HUES6 (cell line): ENCODE measurements around the gene SPATA19.
A peak's percentile ranks its signal among the peaks of the same experiment; 100 is the strongest.
"Not testable (repeated sequence)": the region's sequence is repeated elsewhere in the genome, so short reads cannot be mapped to it uniquely, and the experiment has no call there.

Experiments used
- H3K27ac ChIP-seq: 2 replicates; pipeline ENCODE4 v1.7.0; 2013; ENCODE audit warnings: low read depth, mild to moderate bottlenecking, low read length, inconsistent platforms
- H3K27me3 ChIP-seq: 2 replicates; pipeline ENCODE4 v1.6.1; 2013; ENCODE audit warnings: low read length; ENCODE audit not compliant: control insufficient read depth, insufficient read depth
- H3K36me3 ChIP-seq: 2 replicates; pipeline ENCODE4 v1.6.1; 2013; ENCODE audit warnings: low read length; ENCODE audit not compliant: control insufficient read depth, insufficient read depth
- H3K4me1 ChIP-seq: 2 replicates; pipeline ENCODE4 v1.6.1; 2013; ENCODE audit warnings: low read length; ENCODE audit not compliant: control insufficient read depth, insufficient read depth
- H3K4me3 ChIP-seq: 2 replicates; pipeline ENCODE4 v1.5.1; 2013; ENCODE audit warnings: low read depth, low read length
- H3K9ac ChIP-seq: one replicate; pipeline ENCODE4 v1.6.1; 2013; ENCODE audit warnings: mild to moderate bottlenecking, low read length
- H3K9me3 ChIP-seq: 2 replicates; pipeline ENCODE4 v1.6.1; 2013; ENCODE audit warnings: low read depth, low read length; ENCODE audit not compliant: control insufficient read depth, insufficient read depth

The SPATA19 gene

DNA sequence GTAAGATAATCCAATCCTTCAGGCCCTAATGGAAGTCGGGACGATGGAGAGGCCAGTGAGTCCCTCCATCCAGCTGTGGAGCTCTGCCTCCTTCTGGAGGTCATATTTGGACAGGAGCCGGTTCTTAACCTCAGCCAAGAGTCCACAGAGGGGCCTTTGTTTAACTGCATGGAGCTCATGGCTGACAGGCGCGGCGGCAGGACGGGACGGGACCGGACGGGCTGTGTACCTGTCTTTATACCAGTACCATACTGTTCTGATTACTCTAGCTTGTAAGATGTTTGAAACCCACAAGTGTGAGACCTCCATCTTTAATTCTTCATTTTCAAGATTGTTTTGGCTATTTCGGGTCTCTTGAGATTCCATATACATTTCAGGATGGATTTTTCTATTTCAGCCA, 20.2 kb upstream of the SPATA19 start:
- Histone ChIP-seq H3K36me3 (no peaks in the 10 kb centered on the region), H3K9ac (no peak overlapping the region), H3K4me3 (no peak overlapping the region), H3K4me1 (no peaks in the 10 kb centered on the region), H3K9me3 (no peaks in the 10 kb centered on the region; the same call in 1 of the 2 replicates), H3K27ac (no peak overlapping the region), H3K27me3 (no peaks in the 10 kb centered on the region)

GRCh38 chr11:133864756-133865155, 19.4 kb upstream of the SPATA19 start:
- Histone ChIP-seq H3K27ac (no peak overlapping the region), H3K4me1 (no peaks in the 10 kb centered on the region), H3K36me3 (no peaks in the 10 kb centered on the region), H3K4me3 (no peak overlapping the region), H3K9me3 (no peaks in the 10 kb centered on the region; the same call in 1 of the 2 replicates), H3K27me3 (no peaks in the 10 kb centered on the region), H3K9ac (no peak overlapping the region)

- Histone ChIP-seq H3K36me3 (no peaks in the 10 kb centered on the region), H3K27ac (no peak overlapping the region), H3K27me3 (no peaks in the 10 kb centered on the region), H3K9ac (no peak overlapping the region), H3K9me3 (peaks cover 2% of the 10 kb centered on the region; the same call in 1 of the 2 replicates), H3K4me1 (peaks cover 3% of the 10 kb centered on the region; the same call in 1 of the 2 replicates), H3K4me3 (no peak overlapping the region)
Measured at GRCh38 chr11:133860151-133860550, 14.8 kb upstream of the SPATA19 start.

DNA sequence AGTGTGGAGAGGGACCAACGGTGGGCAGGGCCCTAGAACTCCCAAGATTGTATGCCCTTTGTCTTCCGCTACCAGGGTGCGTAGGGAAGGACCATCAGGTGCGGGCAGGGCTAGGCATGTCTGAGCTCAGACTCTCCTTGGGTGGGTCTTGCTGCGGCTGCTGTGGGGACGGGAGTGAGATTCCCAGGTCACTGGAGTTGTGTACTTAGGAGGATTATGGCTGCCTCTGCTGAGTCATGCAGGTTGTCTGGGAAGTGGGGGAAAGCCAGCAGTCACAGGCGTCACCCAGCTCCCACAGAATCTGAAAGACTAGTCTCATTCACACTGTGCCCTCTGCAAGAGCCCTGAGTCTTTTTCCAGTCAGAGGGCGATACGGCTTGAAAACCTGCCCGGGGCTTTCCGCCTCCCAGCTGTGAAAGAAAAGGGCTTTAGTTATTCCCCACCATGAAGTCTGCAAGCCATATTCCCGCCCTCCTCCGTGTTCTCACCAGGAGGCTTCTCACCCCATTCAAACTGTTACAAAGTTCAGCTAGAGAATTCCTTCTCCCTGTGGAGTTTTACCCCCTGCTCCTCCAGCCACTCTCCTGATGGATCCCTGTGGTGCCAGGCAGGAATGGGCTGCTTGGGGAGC, 9.1 kb upstream of the SPATA19 start:
- H3K9ac ChIP-seq, result peak overlapping the region; percentile 80
- H3K4me1 ChIP-seq, result peaks cover 20% of the 10 kb centered on the region
- peak overlapping the region; percentile 79; the same call in 1 of the 2 replicates for H3K27ac ChIP-seq
- peak overlapping the region; percentile 4; the same call in 1 of the 2 replicates for H3K4me3 ChIP-seq
- not testable (repeated sequence) for H3K27me3 ChIP-seq, H3K9me3 ChIP-seq, H3K36me3 ChIP-seq

DNA sequence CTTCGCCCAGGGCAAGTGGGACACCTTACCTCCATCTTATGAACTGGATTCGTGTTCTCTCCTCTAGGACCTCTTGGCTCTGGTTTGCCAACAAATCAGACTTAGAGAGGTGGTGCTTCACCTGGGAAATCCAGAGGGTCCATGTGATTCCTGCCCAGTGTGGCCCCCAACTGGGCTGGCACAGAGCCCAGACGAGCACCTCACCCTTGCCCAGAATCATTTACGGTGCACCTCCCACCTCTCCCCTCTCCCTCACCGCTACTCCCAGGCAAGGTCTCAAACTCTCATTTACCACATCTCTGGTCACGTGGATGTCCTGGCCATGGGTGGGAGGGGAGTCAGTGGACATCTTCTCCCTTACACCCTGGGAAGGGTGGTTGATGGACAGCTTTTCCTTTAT, 1.1 kb downstream of the SPATA19 start:
- Histone ChIP-seq H3K36me3 (no peaks in the 10 kb centered on the region), H3K27me3 (0 out of 2 replicates have a peak, but pooled peaks cover 3% of the 10 kb centered on the region), H3K4me3 (no peak overlapping the region), H3K9me3 (peaks cover 12% of the 10 kb centered on the region), H3K9ac (no peak overlapping the region), H3K4me1 (peaks cover 11% of the 10 kb centered on the region; the same call in 1 of the 2 replicates), H3K27ac (no peak overlapping the region)

DNA sequence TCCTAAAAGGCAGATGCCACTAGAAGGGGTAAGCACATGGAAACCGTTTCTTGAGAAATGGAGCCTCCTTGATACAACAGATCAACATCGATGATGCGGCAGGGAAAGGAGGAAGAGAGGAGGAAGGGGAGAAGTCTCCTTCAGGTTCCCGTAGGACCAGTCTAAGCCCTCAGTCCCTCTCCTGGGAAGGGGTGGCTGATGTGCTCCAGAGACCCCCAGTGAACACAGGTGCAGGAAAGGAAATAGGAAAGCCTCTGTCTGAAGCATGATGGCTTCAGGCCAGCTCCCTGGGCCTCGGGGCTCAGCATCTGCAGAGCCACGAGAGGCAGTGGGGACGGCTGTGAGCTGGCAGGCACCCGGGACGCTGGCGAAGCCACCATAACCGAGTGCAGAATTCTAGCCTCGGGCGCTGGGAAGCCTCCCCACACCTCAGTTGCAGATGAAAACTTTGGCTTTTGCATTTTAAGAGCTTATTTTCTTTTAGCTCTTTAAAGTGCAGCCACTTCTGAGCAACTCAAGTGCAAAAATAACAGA, 1.8 kb downstream of the SPATA19 start:
- H3K4me3 ChIP-seq, result no peak overlapping the region
- H3K27me3 ChIP-seq, result 0 out of 2 replicates have a peak, but pooled peaks cover 3% of the 10 kb centered on the region
- H3K9me3 ChIP-seq, result peaks cover 12% of the 10 kb centered on the region

DNA sequence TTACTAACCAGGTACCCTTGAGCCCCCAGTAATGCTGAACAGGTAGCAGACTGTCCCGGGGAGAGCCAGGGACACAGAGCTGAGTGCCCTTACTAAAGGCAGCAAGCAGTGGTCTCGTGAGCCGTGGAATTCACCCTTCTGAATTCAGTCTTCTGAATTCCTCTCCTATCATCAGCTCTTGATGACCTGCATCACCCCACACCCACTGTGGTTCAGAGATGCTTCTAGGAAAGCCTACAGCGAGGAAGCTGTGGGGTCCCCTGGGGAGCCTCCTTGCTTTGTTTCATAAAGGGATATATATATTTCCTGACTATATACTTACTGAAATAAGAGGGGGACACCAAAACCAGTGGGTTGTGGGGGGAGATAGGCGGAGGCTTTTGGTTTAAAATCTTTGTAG, 2.6 kb downstream of the SPATA19 start:
- Histone ChIP-seq H3K4me1 (peaks cover 11% of the 10 kb centered on the region; the same call in 1 of the 2 replicates), H3K27me3 (0 out of 2 replicates have a peak, but pooled peaks cover 3% of the 10 kb centered on the region), H3K9ac (no peak overlapping the region), H3K27ac (no peak overlapping the region), H3K4me3 (no peak overlapping the region), H3K36me3 (no peaks in the 10 kb centered on the region), H3K9me3 (peaks cover 10% of the 10 kb centered on the region; the same call in 1 of the 2 replicates)

More for the DNA sequence above, 1.8 kb downstream of the SPATA19 start:
- H3K9ac ChIP-seq, result no peak overlapping the region
- H3K36me3 ChIP-seq, result no peaks in the 10 kb centered on the region
- H3K4me1 ChIP-seq, result peaks cover 11% of the 10 kb centered on the region; the same call in 1 of the 2 replicates
- no peak overlapping the region for H3K27ac ChIP-seq

DNA sequence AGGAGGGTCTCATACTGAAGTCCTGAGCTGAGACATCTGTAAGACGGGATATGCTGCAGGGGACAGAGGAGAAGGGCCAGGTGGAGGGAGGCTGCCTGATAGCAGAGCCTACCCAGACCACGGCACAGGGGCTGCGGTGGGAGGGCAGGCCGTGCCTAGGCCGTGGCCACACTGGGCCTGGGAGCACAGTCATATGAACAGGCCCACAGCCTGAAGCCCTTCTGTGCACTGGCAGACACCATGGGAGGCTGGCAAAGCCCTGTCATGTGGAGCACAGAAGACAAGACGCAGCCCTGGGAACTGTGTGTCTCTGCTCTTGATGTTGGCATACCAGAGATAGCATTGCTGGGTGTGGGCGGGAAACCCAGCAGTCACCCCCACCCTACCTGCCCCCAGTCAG, 3.3 kb downstream of the SPATA19 start:
- H3K9ac ChIP-seq, result no peak overlapping the region
- peaks cover 11% of the 10 kb centered on the region; the same call in 1 of the 2 replicates for H3K4me1 ChIP-seq
- H3K27me3 ChIP-seq, result 0 out of 2 replicates have a peak, but pooled peaks cover 3% of the 10 kb centered on the region
- H3K36me3 ChIP-seq, result no peaks in the 10 kb centered on the region
- H3K9me3 ChIP-seq, result peaks cover 6% of the 10 kb centered on the region; the same call in 1 of the 2 replicates
- H3K27ac ChIP-seq, result no peak overlapping the region
- H3K4me3 ChIP-seq, result no peak overlapping the region

GRCh38 chr11:133841279-133842043, 3.9 kb downstream of the SPATA19 start:
- Histone ChIP-seq H3K36me3 (no peaks in the 10 kb centered on the region), H3K9me3 (peaks cover 5% of the 10 kb centered on the region; the same call in 1 of the 2 replicates), H3K4me3 (no peak overlapping the region), H3K4me1 (peaks cover 11% of the 10 kb centered on the region; the same call in 1 of the 2 replicates), H3K9ac (no peak overlapping the region), H3K27me3 (0 out of 2 replicates have a peak, but pooled peaks cover 3% of the 10 kb centered on the region), H3K27ac (no peak overlapping the region)

- Histone ChIP-seq H3K4me3 (no peak overlapping the region), H3K9ac (no peak overlapping the region), H3K27me3 (0 out of 2 replicates have a peak, but pooled peaks cover 3% of the 10 kb centered on the region), H3K9me3 (peaks cover 5% of the 10 kb centered on the region; the same call in 1 of the 2 replicates), H3K27ac (no peak overlapping the region), H3K36me3 (no peaks in the 10 kb centered on the region), H3K4me1 (peaks cover 11% of the 10 kb centered on the region; the same call in 1 of the 2 replicates)
Measured at GRCh38 chr11:133840479-133840941, 4.8 kb downstream of the SPATA19 start.
